HG03280 (cell line): ENCODE results near the gene PRKCE.

Experiments used
- ATAC-seq: cut with Tn5 transposase; IDR thresholded peaks from one replicate; pipeline ENCODE4 v1.9.1; 2021; ENCODE audit warnings: mild to moderate bottlenecking, moderate library complexity; ENCODE audit not compliant: unreplicated experiment

The PRKCE gene

GRCh38 chr2:46230115-46230571 lies 578.7 kb downstream of the PRKCE start:
- ATAC-seq: peak; percentile 51

GRCh38 chr2:46230677-46231425 lies 579.4 kb downstream of the PRKCE start:
- ATAC-seq: no peak

GRCh38 chr2:46231721-46232120 lies 580.2 kb downstream of the PRKCE start:
- ATAC-seq: no peak

GRCh38 chr2:46232860-46233259 lies 581.4 kb downstream of the PRKCE start:
- no peak for ATAC-seq

- ATAC-seq: no peak
Measured at GRCh38 chr2:46236006-46236875, 584.8 kb downstream of the PRKCE start.

GRCh38 chr2:46236876-46237859 lies 585.7 kb downstream of the PRKCE start:
- ATAC-seq: no peak
